Measurements from ENCODE around the gene SH2D7.

Gene SH2D7

DNA sequence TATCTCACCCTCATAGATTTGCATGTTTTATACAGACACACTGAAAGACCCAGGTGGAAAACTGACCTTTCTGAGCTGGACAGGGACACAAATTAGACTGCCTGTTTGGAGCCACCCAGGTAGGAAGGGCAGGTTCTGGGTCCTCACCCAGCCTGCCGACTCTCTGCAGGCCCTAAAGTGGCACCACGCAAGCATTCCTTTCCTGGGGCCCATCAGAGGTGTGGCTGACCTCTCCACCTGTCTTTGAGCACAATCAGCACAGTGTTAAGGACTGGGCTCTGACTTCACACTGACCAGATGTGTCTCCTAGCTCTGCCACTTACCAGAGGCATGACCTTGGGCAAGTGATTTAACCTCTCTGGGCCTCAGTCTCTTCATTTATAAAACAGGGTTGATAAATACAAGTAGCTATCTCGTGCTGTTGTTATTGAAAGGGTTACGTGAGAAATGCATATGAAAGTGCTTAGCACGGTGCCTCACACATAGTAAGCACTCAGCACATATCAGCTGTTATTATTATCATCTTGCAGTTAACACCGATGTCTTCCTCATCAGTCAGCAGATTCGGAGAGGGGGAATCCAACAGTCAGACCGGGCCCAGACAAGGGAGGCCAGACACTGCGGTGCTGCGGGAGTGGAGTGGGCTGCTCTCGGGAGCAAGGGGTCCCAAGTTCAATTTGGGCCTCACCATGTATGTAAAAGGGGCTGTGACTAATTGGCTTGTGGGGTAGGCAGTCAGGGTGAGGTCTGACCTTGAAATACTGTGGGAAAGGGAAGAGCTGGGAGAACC is 12.9 kb upstream of the SH2D7 start:
- DNase-seq: no peak

DNA sequence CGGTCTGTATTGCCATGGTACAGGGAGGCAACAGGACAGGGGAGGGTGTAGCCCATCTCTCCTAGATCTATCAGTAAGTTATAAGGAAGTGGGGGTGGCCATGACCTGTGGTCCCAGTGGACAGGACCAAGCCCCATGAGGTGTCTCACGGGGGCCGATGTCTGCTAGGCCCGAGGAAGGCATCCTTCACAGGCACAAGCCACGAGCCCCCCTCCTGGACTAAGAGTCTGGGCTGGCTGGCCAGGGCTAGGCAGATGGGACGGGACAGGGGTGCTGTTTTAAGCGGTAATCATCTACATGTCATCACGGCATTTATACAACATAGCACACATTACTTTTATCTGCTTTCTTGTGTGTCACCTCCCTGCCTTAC is 12.3 kb upstream of the SH2D7 start:
- no peak for DNase-seq

DNA sequence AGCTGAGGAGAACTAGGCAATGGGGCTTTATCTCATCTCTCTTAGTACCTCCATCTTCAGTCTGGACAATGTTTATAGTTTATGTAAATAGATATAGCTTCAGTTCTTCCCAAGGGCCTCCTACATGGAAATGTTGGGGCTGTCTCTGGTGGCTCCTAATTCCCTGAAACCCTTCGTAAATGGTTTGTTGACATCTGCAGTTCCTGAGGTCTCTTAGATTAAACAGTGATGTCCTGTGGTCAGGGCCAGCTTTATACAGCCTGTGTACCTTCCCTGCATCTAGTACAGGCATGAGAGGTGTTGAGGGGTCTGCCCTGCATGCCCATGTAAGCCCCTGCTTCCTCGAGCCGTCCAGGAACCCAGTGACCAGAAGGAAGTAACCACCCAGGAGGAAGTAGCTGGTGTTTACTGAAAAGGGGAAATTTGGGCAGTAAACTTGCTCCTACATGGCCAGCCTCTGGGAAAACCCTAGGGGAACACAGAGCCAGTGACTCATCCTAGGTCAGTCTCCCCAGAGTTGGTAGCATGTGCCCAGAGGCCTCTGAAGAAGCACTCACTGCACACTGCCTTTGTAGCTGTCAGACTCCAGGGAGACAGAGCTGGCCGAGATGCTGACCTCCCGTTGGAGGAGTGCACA is 10.1 kb upstream of the SH2D7 start:
- no peak for DNase-seq

DNA sequence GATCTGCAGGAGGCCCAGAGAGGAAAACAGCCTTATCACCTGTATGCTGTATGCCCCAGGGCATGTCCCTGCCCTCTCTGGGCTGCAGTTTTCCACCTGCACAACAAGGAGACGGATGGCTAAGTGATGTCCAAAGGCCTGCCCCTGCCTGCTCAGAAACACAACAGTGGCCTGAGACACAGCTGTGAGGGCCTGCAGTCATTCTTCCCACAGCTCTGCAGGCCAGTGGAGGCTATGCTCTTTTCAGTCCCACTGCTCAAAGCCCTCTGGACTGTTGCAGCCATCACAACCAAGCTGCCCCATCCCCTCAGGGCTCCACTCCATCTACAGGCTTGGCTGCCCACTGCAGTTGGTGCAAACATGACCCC is 9.6 kb upstream of the SH2D7 start:
- no peak for DNase-seq

DNA sequence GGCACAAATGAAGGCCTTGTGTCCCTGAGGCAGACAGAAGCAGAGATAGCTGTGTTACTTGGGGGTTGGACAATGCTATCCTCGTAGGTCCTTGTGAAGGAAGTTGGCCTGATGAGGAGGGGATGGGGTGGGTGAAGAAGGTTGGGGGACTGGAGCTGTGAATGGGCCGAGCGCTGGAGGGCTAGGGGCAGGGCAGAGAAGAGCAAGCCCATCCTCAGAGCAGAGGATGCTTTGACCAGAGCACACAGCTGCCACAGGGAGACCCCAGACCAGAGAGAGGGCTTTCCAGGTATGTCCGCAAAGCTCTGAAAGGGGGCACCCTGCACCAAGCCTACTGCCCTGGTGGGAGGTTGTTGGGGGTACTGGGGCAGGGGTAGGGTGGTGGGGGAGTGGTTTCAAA is 9.2 kb upstream of the SH2D7 start:
- no peak for DNase-seq

DNA sequence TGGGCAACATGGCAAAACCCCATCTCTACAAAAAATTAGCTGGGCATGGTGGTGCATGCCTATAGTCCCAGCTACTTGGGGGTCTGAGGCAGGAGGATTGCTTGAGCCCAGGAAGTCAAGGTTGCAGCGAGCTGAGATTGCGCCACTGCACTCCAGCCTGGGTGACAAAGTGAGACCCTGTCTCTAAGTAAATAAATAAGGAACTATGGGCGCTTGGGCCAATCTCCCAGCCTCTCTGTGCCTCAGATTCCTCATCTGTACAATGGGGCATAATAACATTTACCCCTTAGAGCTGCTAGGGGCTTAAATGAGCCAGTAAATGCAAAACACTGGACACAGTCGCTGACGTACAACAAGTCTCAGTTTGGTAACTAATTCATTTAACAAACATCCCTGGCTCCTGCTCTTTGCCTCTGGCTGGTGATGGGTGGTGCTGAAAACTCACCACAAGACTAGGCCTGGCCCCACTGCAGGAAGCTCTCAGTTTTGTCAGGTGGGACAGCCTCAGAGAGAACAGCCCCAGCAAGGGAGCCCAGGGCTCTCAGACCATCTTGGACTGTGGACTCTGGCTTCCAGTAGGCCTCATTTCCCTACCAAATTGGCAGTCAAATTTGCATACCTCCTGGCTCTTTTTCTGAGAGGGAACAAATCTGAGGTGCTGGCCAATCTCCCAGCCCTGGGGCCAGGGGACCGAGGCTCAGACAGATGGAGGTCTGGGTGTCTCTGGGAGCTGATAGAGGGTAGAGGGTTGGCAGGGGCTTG is 8.5 kb upstream of the SH2D7 start:
- DNase-seq: no peak

DNA sequence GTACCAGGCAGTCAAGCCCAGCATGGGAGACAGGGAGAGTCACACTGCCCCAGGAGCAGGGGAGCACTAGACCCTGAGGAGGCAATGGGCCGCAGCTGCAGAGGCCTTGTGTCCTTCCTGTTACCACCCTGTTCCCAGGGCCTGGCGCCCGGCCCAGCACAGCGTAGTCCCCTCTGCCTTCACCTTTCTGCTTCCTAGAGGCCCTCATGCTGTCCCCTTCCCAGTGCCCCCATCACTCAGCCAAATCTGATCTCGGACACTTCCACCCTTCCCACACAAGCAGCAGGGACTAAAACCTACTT is 8.0 kb upstream of the SH2D7 start:
- no peak for DNase-seq

DNA sequence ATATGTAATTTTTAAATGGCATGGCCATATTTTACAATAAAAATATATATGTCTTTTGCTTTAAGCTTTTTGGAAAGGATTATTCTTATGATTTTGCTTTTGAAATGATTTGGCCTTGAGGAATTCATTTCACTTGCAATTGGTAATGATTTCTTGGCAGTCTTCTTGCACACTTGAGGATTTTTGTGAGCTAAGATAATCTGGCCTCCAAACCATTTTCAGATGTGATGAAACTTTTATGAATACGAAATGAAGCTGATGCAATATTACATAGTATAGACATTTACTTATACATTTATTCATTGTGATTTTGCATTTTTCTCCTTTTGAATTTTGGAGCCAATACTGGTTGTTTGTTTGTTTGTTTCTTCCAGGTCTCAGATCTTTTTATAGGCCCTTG is 6.4 kb upstream of the SH2D7 start:
- DNase-seq: no peak

DNA sequence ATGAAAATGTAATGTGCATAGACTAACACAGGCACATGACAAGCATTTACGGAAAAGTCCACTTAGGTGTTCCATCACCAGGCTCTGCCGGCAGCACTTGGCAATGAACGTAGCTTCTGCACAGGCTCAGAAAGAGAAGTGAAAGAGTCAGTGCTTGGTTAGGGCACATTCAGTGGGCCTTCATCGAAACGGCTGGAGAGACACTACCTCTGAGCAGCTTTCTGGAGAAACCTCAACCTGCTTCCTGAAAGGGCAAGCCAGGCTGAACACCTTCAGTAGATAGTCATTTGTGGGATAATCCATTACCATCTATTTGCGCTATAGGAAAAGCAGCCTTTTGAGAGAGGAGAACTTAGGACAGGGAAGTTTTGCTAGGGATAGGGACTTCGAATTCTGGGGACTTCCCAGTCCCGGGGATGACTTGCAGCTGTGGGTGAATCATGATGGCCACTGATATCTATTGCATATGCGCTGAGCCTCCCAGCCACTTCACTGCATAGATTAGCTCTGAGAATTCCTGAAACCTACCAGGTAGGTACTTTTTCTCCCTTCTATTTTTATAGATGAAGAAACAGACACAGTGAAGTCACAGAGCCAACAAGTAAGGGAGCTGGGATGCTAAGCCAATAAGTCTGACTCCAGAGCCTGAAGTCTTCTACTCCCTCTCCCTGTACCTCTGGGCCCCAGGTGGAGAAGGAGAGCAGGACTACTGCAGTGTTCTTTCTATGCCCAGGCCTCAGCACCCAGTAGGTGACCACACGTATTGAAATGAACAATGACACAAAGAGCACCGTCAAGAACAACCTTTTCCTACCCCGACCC is 4.2 kb upstream of the SH2D7 start:
- DNase-seq: no peak

DNA sequence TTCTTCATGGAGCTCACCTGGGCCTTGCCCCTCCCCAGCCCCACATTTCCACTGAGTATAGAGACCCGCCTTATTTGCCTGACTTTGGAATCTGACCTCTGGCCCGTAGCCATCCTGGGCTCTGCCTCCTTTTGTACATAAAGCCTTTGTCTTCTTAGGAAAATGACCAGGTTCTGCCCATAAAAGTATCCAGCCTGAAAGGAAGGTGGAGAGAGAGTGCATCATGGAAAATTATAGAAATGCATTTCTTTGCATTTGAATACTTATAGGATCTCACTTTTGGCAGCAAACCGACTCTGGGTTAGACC is 3.6 kb upstream of the SH2D7 start:
- DNase-seq: no peak

DNA sequence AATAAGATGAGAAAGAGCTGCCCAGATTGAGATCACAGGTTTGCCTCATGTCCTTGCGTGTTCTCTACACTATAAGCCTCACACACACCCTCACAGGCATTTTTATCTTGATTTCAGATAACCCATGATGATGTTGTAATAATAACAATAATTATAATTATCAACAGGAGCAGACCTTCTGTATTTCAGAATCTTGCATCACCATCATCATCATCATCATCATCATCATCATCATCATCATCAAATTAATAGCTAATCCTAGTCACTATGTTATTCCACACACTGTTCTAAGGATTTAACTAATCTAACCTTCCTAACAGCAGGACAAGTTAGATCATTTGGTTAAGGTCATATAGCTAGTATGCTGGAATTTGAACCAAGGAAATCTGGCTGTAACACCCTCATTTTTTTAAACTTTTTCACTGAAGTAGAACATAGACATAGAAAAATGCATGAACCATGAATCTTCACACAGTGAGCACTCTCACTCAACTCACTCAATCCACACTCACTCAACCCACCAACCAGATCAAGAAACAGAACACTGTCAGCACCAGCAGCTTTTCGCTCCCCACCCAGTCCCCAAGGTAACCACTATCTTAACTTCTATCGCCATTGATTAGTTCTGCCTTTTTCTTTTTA is 1.8 kb upstream of the SH2D7 start:
- DNase-seq: no peak

DNA sequence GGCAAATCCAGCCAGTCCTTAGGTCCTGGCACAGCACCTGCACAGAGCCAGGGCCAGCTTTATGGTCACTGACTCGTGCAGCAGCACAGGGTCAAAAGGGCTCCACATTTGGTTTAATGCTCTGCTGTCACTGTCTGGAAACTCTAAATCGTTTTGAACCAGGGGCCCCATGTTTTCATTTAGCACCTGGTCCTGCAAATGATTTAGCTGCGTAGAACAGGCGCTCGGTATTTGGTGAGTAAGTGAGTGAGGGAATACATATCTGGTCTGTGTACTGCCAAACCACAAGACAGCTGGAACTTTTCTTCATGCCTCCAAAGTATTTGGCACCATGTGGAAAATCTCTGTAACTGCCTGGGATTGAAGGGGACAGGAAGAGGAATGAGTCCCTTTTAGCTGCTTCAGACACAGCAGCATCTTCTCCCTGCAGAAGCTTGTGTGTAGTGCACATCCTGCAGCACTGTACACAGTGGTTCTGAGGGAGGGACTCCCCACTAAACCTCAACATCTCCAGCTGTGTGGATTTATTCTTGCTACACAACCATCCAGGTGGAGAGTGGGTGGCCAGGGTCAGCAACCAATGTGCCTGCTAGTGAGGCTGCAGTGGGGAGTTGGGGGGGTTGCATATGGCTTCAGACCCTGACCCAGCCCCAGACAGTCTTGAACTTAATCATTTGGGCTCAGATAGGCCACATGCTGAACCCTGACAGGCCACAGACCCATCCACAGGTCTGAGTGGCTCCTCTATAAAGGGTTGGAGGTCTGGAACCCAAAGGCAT is 1.1 kb downstream of the SH2D7 start:
- DNase-seq: no peak

DNA sequence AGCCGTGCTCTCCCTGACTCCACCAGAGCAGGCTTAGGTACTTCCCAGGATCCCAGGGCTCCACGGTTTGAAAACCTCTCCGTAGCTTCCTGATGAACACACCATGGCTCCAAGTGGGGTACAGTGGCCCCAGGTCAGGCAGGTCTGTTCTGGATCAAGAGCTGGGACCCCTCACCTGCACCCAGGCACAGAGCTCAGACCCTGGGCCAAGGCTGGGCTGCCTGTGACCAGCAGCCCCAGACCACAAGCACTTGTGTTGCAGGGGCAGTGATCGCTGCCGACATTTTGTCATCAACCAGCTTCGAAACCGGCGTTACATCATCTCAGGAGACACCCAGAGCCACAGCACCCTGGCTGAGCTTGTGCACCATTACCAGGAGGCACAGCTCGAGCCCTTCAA is 5.3 kb downstream of the SH2D7 start:
- DNase-seq: no peak

DNA sequence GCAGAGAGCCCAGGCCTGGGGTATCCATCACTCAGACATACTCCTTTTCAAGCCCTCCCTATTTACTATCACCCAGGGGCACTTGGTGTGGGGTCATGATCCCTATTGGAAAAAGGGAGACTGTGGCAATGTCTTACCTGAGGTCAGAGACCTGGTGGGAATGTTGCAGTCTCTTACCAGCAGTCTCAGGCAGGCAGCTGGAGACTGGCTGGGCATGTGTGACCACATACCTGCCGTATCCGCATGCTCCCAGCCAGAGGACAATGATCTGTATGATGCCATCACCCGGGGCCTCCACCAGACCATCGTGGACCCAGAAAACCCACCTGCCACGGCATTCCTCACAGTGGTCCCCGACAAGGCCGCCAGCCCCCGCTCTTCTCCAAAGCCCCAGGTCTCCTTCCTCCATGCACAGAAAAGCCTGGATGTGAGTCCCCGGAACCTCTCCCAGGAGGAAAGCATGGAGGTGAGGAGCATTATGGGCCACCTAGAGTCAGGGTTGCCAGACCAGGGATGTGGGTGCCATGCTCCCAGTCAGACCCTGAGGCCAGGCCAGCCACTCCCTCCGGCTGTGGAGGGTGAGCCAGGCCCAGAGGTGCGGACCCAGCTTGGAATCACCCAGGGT is 5.9 kb downstream of the SH2D7 start:
- no peak for DNase-seq

DNA sequence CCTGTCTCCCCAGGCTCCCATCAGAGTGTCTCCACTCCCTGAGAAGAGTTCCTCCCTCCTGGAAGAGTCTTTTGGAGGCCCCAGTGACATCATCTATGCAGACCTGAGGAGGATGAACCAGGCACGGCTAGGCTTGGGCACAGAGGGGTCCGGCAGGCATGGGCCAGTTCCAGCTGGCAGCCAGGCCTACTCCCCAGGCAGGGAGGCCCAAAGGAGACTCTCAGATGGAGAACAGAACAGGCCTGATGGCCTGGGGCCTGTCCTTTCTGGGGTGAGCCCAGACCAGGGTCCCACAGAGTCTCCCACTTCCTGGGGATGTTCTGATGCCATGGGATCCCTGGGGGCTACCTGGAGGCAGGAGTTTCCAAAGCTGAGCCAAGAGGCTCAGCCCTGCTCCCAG is 8.5 kb downstream of the SH2D7 start:
- DNase-seq: no peak

DNA sequence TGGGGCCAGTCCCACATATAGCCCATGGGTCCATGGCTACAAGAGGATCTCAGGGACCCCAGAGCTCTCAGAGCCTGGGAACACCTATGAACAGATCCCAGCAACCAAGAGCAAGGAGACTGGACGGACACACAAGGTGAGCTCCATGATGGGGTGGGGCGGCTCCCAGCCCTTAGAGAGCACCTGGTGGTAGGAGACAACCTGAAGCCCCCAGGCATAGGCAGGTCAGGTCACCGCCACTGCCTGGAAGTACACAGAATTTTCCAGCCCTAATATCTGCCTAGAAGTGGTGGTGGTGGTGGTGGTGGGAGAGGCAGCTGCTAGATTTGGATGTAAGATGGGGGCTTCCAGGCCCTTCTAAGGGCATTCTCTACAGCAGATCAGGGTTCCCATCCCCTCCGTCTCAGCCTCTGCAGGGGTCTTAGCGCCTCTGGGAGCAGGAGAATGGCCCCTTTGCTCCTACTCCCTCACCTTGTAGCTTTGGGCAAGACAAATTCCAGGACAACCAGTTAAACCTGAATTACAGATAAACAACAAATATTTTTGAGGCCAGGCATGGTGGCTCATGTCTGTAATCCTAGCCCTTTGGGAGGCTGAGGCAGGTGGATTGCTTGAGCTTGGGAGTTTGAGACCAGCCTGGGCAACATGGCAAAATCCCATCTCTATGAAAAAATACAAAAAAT is 9.2 kb downstream of the SH2D7 start:
- no peak for DNase-seq

DNA sequence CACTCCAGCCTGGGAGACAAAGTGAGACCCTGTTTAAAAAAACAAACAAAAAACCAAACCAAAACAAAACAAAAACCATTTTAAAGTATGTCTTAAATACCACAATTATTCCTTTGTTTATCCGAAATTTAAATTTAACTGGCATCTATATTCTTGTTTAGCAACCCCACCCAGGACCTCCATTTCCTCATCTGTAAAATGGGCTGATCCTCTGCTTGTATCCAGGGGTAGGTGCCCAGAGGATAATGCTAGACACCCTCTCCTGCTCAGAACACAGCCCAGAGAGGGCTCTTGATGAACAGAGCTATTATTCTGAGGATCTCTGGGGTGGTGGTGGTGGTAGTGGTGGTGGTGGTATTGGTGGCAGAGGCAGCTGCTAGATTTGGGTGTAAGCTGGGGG is 9.8 kb downstream of the SH2D7 start:
- no peak for DNase-seq

DNA sequence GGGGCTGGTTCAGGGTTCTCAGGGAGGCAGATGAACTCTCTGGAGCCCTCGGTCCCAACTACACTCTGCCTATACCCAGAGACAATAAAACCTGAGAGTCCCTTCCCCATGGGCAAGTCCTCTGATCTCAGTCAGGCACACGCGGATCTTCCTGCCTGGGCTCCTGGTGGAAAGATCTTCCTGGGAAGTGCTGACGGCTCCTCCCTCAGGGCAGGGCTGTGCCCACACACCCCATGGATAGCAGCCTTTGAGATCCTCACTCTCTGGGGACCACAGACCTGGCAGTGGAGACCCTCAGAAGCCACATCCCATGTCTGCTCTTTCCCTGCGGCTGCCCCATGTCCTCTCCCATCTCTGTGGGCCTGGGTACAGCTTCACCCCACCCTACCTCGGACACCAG is 10.4 kb downstream of the SH2D7 start:
- DNase-seq: no peak

DNA sequence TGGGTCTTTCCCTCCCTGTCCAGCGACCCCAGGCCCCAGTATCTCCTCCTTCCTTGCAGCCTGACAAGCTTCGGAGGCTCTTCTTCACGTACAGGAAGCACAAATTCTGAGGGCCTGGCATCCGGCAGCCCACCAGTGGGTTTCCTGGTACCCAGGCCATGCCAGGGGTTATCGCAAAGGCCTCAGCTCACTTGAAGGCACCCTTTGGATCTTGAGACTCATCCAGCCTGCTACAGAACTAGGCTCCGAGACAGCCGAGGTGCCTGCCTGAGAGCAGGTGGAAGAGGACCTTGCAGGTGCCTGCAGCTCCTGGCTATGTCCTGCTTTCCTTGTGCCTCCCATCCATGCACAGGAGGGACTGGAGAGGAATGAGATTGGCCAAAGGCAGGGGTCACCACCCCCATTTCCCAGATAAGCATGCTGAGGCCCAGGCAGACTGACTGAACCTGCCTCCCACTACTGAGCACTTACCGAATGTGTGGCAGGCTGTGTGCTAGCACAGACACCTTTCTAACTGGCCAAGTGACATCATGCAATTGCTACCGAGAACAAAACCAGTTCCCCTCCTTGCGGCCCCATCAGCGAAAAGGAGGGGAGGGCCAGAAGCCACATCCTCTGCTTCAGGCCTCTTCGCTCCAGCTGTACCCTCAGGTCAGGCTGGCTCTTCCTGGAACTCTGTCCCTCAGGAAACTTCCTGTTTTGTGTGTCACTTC is 11.2 kb downstream of the SH2D7 start:
- DNase-seq: peak; percentile 65

DNA sequence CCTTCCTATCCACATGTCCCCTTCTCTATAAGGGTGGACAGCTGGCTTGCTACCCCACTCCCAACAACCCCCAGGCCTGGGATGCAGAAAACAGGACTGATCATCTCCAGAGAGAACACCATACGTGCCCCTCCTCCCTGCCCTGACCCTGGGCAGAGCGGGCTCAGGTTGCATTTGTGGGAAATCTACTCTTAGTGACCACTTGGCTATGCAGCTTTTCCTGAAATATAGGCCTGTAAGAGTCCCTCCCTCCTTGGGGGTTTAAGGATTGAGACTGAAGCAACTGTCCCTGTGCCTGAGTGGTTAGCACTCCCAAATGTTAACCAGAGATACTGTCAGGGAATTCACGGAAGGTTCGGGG is 11.7 kb downstream of the SH2D7 start:
- no peak for DNase-seq

Measured in GF-D8 (cell line).